H1 (cell line): ENCODE results near the gene OGDHL. TPM values are rescaled to one million over a fixed set of nuclear protein-coding genes. Genes with fewer than 3 reads are reported as not detected.

Experiments used
- CTCF ChIA-PET: fragments of 300-600 bp; sonication (Branson Sonifier 250); formaldehyde crosslinking; loops from one replicate; lab custom pipeline; 2021; ENCODE audit not compliant: partially characterized antibody; lab: Charles Lee
- POLR2A ChIA-PET: fragments of 300-600 bp; sonication (Branson Sonifier 250); formaldehyde crosslinking; loops from one replicate; lab custom pipeline; 2021; ENCODE audit warnings: inconsistent platforms; ENCODE audit not compliant: partially characterized antibody; lab: Charles Lee
- DNase-seq, 2 experiments: peaks; one replicate each; pipeline versions ENCODE4 v3.0.0 to v3.0.0-alpha.2; 2010 to 2022; ENCODE audit warnings: low spot score in 2 of 2, low read depth in 1 of 2, mixed read lengths in 1 of 2
- FAIRE-seq: peaks from 2 replicates; lab custom pipeline; 2011; peaks lifted over from hg19 to GRCh38; lab: Jason Lieb, UNC
- H2AFZ ChIP-seq: 2 replicates; pipeline ENCODE4 v1.8.1; 2012; ENCODE audit warnings: low read length, inconsistent platforms
- H2AK5ac ChIP-seq: 2 replicates; pipeline ENCODE4 v1.6.1; 2013; ENCODE audit warnings: low read depth, low read length
- H2BK120ac ChIP-seq: replicated peaks from 2 replicates; pipeline ENCODE3; 2013; ENCODE audit warnings: low read depth, low read length, inconsistent platforms
- H2BK12ac ChIP-seq: 2 replicates; pipeline ENCODE4 v1.6.1; 2013; ENCODE audit warnings: low read depth, low read length
- H2BK15ac ChIP-seq: 2 replicates; pipeline ENCODE4 v1.6.1; 2013; ENCODE audit warnings: low read length
- H2BK20ac ChIP-seq: 2 replicates; pipeline ENCODE4 v1.6.1; 2013; ENCODE audit warnings: low read length
- H2BK5ac ChIP-seq: 2 replicates; pipeline ENCODE4 v1.6.1; 2013; ENCODE audit warnings: low read depth, low read length
- H3K14ac ChIP-seq: 2 replicates; pipeline ENCODE4 v1.6.1; 2013; ENCODE audit warnings: inconsistent platforms; ENCODE audit not compliant: insufficient read length
- H3K18ac ChIP-seq: 2 replicates; pipeline ENCODE4 v1.6.1; 2013; ENCODE audit warnings: low read length; ENCODE audit errors: extremely low read depth
- H3K23ac ChIP-seq: 2 replicates; pipeline ENCODE4 v1.6.1; 2013; ENCODE audit warnings: inconsistent platforms; ENCODE audit not compliant: insufficient read length
- H3K23me2 ChIP-seq: 2 replicates; pipeline ENCODE4 v1.6.1; 2013; ENCODE audit warnings: low read depth, low read length
- H3K27ac ChIP-seq: 2 replicates; pipeline ENCODE4 v1.6.1; 2011; ENCODE audit warnings: low read depth, low read length, inconsistent platforms
- H3K27me3 ChIP-seq, 4 experiments: replicated peaks in 1 of 4; 1 replicate in 1 of 4; 2 replicates in 3 of 4; pipeline versions ENCODE4 v1.6.1 to v1.8.1; 2011 to 2013; ENCODE audit warnings: low read length in 3 of 4, mild to moderate bottlenecking in 3 of 4, inconsistent platforms in 2 of 4, mixed read lengths in 2 of 4, moderate library complexity in 1 of 4; ENCODE audit not compliant: control insufficient read depth in 3 of 4, insufficient read depth in 3 of 4; ENCODE audit errors: extremely low read depth in 1 of 4
- H3K36me3 ChIP-seq, 4 experiments: 2 replicates each; pipeline versions ENCODE4 v1.6.1 to v1.8.1; 2011 to 2013; ENCODE audit warnings: mild to moderate bottlenecking in 4 of 4, low read length in 3 of 4, moderate library complexity in 2 of 4, control low read depth in 1 of 4, inconsistent platforms in 1 of 4; ENCODE audit not compliant: insufficient read depth in 4 of 4, control insufficient read depth in 2 of 4
- H3K4ac ChIP-seq: replicated peaks from 2 replicates; pipeline ENCODE3; 2013; ENCODE audit warnings: low read length, low read depth, mixed read lengths, inconsistent platforms; ENCODE audit not compliant: insufficient read length
- H3K4me1 ChIP-seq, 4 experiments: replicated peaks in 1 of 4; 1 replicate in 1 of 4; 2 replicates in 3 of 4; pipeline versions ENCODE4 v1.6.1 to v1.8.1; 2011 to 2013; ENCODE audit warnings: low read length in 3 of 4, inconsistent platforms in 2 of 4, mixed read lengths in 1 of 4; ENCODE audit not compliant: insufficient read depth in 4 of 4, control insufficient read depth in 3 of 4
- H3K4me2 ChIP-seq, 2 experiments: 2 replicates each; pipeline versions ENCODE4 v1.6.1 to v1.8.1; 2011 to 2013; ENCODE audit warnings: low read depth in 2 of 2, low read length in 2 of 2, control low read depth in 1 of 2, inconsistent platforms in 1 of 2, mild to moderate bottlenecking in 1 of 2; ENCODE audit not compliant: insufficient read depth in 1 of 2
- H3K4me3 ChIP-seq, 4 experiments: fragments of 200-600, 300-600 bp in 1 of 4; sonication (generic), shearing (Covaris generic), sonication (Bioruptor Twin) in 1 of 4; 2 replicates each; pipeline versions ENCODE4 v1.5.1 to v1.8.1; 2011 to 2016; ENCODE audit warnings: low read length in 4 of 4, low read depth in 3 of 4, control low read depth in 2 of 4, inconsistent platforms in 2 of 4, mild to moderate bottlenecking in 2 of 4, mixed read lengths in 1 of 4, moderate library complexity in 1 of 4; ENCODE audit not compliant: insufficient read depth in 2 of 4; ENCODE audit errors: extremely low read depth in 1 of 4
- H3K56ac ChIP-seq: replicated peaks from 2 replicates; pipeline ENCODE3; 2013; ENCODE audit warnings: low read depth, mild to moderate bottlenecking, mixed read lengths, low read length, inconsistent platforms; ENCODE audit not compliant: insufficient read length
- H3K79me1 ChIP-seq: 2 replicates; pipeline ENCODE4 v1.6.1; 2013; ENCODE audit warnings: low read depth, low read length, control low read depth
- H3K79me2 ChIP-seq, 2 experiments: 2 replicates each; pipeline versions ENCODE4 v1.6.1 to v1.8.1; 2012 to 2013; ENCODE audit warnings: low read length in 2 of 2, mild to moderate bottlenecking in 2 of 2, inconsistent platforms in 1 of 2; ENCODE audit not compliant: insufficient read depth in 2 of 2, control insufficient read depth in 1 of 2
- H3K9ac ChIP-seq, 4 experiments: replicated peaks in 1 of 4; 1 replicate in 1 of 4; 2 replicates in 3 of 4; pipeline versions ENCODE4 v1.6.1 to v1.8.1; 2011 to 2013; ENCODE audit warnings: low read depth in 3 of 4, low read length in 3 of 4, control low read depth in 2 of 4, mild to moderate bottlenecking in 2 of 4, moderate library complexity in 2 of 4, inconsistent platforms in 1 of 4; ENCODE audit errors: extremely low read depth in 1 of 4
- H3K9me3 ChIP-seq, 2 experiments: 2 replicates each; pipeline versions ENCODE4 v1.6.1 to v1.8.1; 2012 to 2013; ENCODE audit warnings: mild to moderate bottlenecking in 2 of 2, moderate library complexity in 2 of 2, control low read depth in 1 of 2, inconsistent platforms in 1 of 2, low read depth in 1 of 2, low read length in 1 of 2, mixed read lengths in 1 of 2; ENCODE audit not compliant: insufficient read depth in 2 of 2
- H4K20me1 ChIP-seq, 2 experiments: replicated peaks in 1 of 2; 2 replicates each; pipeline versions ENCODE3 to v1.8.1; 2011 to 2013; ENCODE audit warnings: inconsistent platforms in 2 of 2, low read length in 2 of 2, mild to moderate bottlenecking in 1 of 2; ENCODE audit not compliant: insufficient read depth in 2 of 2, control insufficient read depth in 1 of 2
- H4K5ac ChIP-seq: 2 replicates; pipeline ENCODE4 v1.6.1; 2013; ENCODE audit warnings: low read length, low read depth, mixed read lengths, inconsistent platforms; ENCODE audit not compliant: insufficient read length
- H4K8ac ChIP-seq: 2 replicates; pipeline ENCODE4 v1.8.0; 2013; ENCODE audit warnings: mild to moderate bottlenecking, moderate library complexity, low read length, inconsistent platforms; ENCODE audit not compliant: insufficient read depth; ENCODE audit errors: extremely low read depth
- H4K91ac ChIP-seq: replicated peaks from 2 replicates; pipeline ENCODE3; 2013; ENCODE audit warnings: low read length, mixed read lengths, inconsistent platforms; ENCODE audit not compliant: insufficient read length
- ATF3 ChIP-seq: IDR thresholded peaks from 2 replicates; pipeline ENCODE4 v1.6.1; 2011; ENCODE audit warnings: low read depth, mild to moderate bottlenecking, low read length; ENCODE audit not compliant: insufficient read depth
- BCL11A ChIP-seq, 2 experiments: IDR thresholded peaks; one replicate each; pipeline ENCODE4 v1.6.1; 2011; ENCODE audit warnings: low read depth in 2 of 2, low read length in 2 of 2, mild to moderate bottlenecking in 2 of 2
- CTCF ChIP-seq, 3 experiments: IDR thresholded peaks; 1 replicate in 2 of 3; 2 replicates in 1 of 3; pipeline versions ENCODE4 v1.5.1 to v1.6.1; 2011; ENCODE audit warnings: low read length in 3 of 3, mild to moderate bottlenecking in 3 of 3, inconsistent platforms in 2 of 3, low read depth in 1 of 3, moderate library complexity in 1 of 3; ENCODE audit not compliant: insufficient read depth in 1 of 3; ENCODE audit errors: control extremely low read depth in 1 of 3
- KDM4A ChIP-seq: IDR thresholded peaks from one replicate; pipeline ENCODE4 v1.7.1; 2012; ENCODE audit warnings: low read depth, mild to moderate bottlenecking, moderate library complexity, low read length, inconsistent platforms; ENCODE audit not compliant: severe bottlenecking
- MAX ChIP-seq: IDR thresholded peaks from 2 replicates; pipeline ENCODE4 v1.6.1; 2012; ENCODE audit warnings: inconsistent platforms
- RXRA ChIP-seq: IDR thresholded peaks from 2 replicates; pipeline ENCODE4 v1.6.1; 2011; ENCODE audit warnings: low read depth, mild to moderate bottlenecking, low read length, moderate library complexity; ENCODE audit not compliant: insufficient read depth
- SIN3A ChIP-seq, 2 experiments: IDR thresholded peaks in 1 of 2; conservative IDR thresholded peaks in 1 of 2; 2 replicates each; pipeline ENCODE4 v1.6.1; 2011 to 2012; ENCODE audit warnings: low read length in 2 of 2, improper control_type of control experiment in 1 of 2, low read depth in 1 of 2, mild to moderate bottlenecking in 1 of 2
- WGBS, 2 experiments: shearing (Covaris generic) in 1 of 2; methylation state at CpG; one replicate each; pipeline versions ENCODE4 v1.1.6 to v1.1.7; 2013 to 2015; ENCODE audit warnings: low lambda C conversion rate in 2 of 2, mixed read lengths in 2 of 2, inconsistent platforms in 1 of 2, low coverage in 1 of 2, missing lambda C conversion rate in 1 of 2; ENCODE audit not compliant: insufficient replicate concordance in 2 of 2, insufficient coverage in 1 of 2, insufficient read length in 1 of 2; ENCODE audit errors: extremely low coverage in 1 of 2, missing lambda C conversion rate in 1 of 2; 5-methylcytosine and 5-hydroxymethylcytosine counted together
- polyA plus RNA-seq, 7 experiments: library from polyadenylated mRNA; depleted of rRNA in 3 of 7; stranded (reverse) in 5 of 7; unstranded in 2 of 7; fragments of >200 nt in 5 of 7; fragments of 200-250 nt in 2 of 7; gene quantifications; 1 replicate in 5 of 7; 2 replicates in 1 of 7; 4 replicates in 1 of 7; pipeline versions ENCODE4 v1.2.1 to v1.2.3, GENCODE V29; 2011 to 2013; ENCODE audit warnings: missing spikeins in 2 of 7, mixed read lengths in 2 of 7
- total RNA-seq: library from RNA; stranded (reverse); fragmentation: NEBNext Ultra II Directional; extraction: Animal tissue kit (Norgen Biotek cat#: 25700); gene quantifications from 2 replicates; pipeline ENCODE4 v1.2.1, GENCODE V29; 2021

The OGDHL gene
- total and polyA plus RNA-seq, 2 of the 8 experiments (the other 6 are each of a cell fraction or from before 2014, with no cell fraction given): 16.1 to 16.6 TPM

- Histone ChIP-seq H3K4me3 (no peak overlapping the region), H3K23me2 (no peaks in the 10 kb centered on the region), H3K27me3 (no peaks in the 10 kb centered on the region), H4K8ac (no peak overlapping the region), H3K23ac (no peak overlapping the region), H2AFZ (no peak overlapping the region), H3K9ac (no peak overlapping the region), H3K4me2 (no peak overlapping the region), H2BK20ac (no peak overlapping the region), H3K79me1 (no peaks in the 10 kb centered on the region; the same call in 1 of the 2 replicates), H2BK120ac (no peak overlapping the region), H2BK5ac (no peak overlapping the region), H4K5ac (no peak overlapping the region), H3K4me1 (no peaks in the 10 kb centered on the region), H2BK12ac (no peak overlapping the region), H3K14ac (no peak overlapping the region), H3K79me2 (no peaks in the 10 kb centered on the region), H4K20me1 (peaks cover 0 to 4% of the 10 kb centered on the region in 2 experiments), H3K18ac (no peak overlapping the region), H3K9me3 (no peaks in the 10 kb centered on the region), H2BK15ac (no peak overlapping the region), H3K56ac (no peak overlapping the region), H2AK5ac (no peak overlapping the region), H3K27ac (no peak overlapping the region), H4K91ac (no peak overlapping the region), H3K4ac (no peak overlapping the region), H3K36me3 (peaks cover 0 to 3% (median 0%) of the 10 kb centered on the region in 4 experiments; a peak in 2 of 8 replicates)
- no peak for DNase-seq
- FAIRE-seq: no peak
- POLR2A ChIA-PET: interaction anchor here (0.8 to 1.8 kb wide), 3 partner anchors 10 to 687 kb away, joined by 3 to 6 read pairs (median 3); no protein-coding TSS in a partner anchor
- 91% methylated on average over 16 of the region's 20 CpGs; no CpG with 5 or more reads in 1 of the 2 experiments for WGBS, 2 experiments
- CTCF ChIA-PET: interaction anchor here (0.9 to 1.8 kb wide), 4 partner anchors 11 to 159 kb away, joined by 3 to 6 read pairs (median 4); no protein-coding TSS in a partner anchor
- no peak for TF ChIP-seq BCL11A (IDR thresholded peaks at IDR 0.05; ENCODE audit: low read depth in 2 of 2, low read length in 2 of 2)
- TF ChIP-seq KDM4A: no peak
- no peak for TF ChIP-seq CTCF (IDR thresholded peaks at IDR 0.05; ENCODE audit: control extremely low read depth in 1 of 3, insufficient read depth in 1 of 3, low read depth in 1 of 3, low read length in 3 of 3)
- no peak for TF ChIP-seq SIN3A (conservative IDR thresholded peaks at IDR 0.05 in 1 of 2, IDR thresholded peaks at IDR 0.05 in 1 of 2; ENCODE audit: low read depth in 1 of 2, low read length in 2 of 2)
- TF ChIP-seq RXRA: no peak
- TF ChIP-seq ATF3: no peak
- no peak for TF ChIP-seq MAX
Measured at GRCh38 chr10:49751636-49752510, 10.2 kb downstream of the OGDHL start.
